Kidney (tissue), 14 donors: ENCODE data around the gene OR6C2. TPM values are rescaled to one million over a fixed set of nuclear protein-coding genes. Genes with fewer than 3 reads are reported as not detected.
"Not testable (repeated sequence)": the region's sequence is repeated elsewhere in the genome, so short reads cannot be mapped to it uniquely, and the experiment has no call there.

Source experiments
- DNase-seq, 5 donors: peaks; one replicate each; pipeline ENCODE4 v3.0.0-alpha.2; 2013 to 2020
- FAIRE-seq: peaks from 2 replicates; lab custom pipeline; 2012; peaks lifted over from hg19 to GRCh38; lab: Jason Lieb, UNC
- H3K27ac ChIP-seq, 2 donors: one replicate each; pipeline ENCODE4 v1.7.0; 2013; ENCODE audit warnings: low read depth in 2 of 2, low read length in 2 of 2, inconsistent platforms in 1 of 2
- H3K27me3 ChIP-seq: one replicate; pipeline ENCODE4 v1.7.1; 2013; ENCODE audit warnings: low read length, inconsistent platforms; ENCODE audit not compliant: control insufficient read depth, insufficient read depth
- H3K36me3 ChIP-seq, 3 donors: one replicate each; pipeline versions ENCODE4 v1.7.0 to v1.7.1; 2013; ENCODE audit warnings: low read length in 3 of 3, control low read depth in 1 of 3, inconsistent platforms in 1 of 3; ENCODE audit not compliant: insufficient read depth in 3 of 3, control insufficient read depth in 2 of 3
- H3K4me1 ChIP-seq, 3 donors: one replicate each; pipeline versions ENCODE4 v1.7.0 to v1.7.1; 2013; ENCODE audit warnings: low read length in 3 of 3, inconsistent platforms in 1 of 3, low read depth in 1 of 3; ENCODE audit not compliant: control insufficient read depth in 2 of 3, insufficient read depth in 2 of 3
- H3K4me3 ChIP-seq, 3 donors: one replicate each; pipeline versions ENCODE4 v1.7.0 to v1.8.1; 2013; ENCODE audit warnings: low read length in 3 of 3, control low read depth in 1 of 3, inconsistent platforms in 1 of 3
- H3K9ac ChIP-seq, 3 donors: one replicate each; pipeline versions ENCODE4 v1.7.0 to v1.7.1; 2013; ENCODE audit warnings: low read length in 3 of 3, control low read depth in 1 of 3, inconsistent platforms in 1 of 3
- H3K9me3 ChIP-seq, 3 donors: one replicate each; pipeline versions ENCODE4 v1.7.0 to v1.7.1; 2013; ENCODE audit warnings: low read length in 3 of 3, control low read depth in 1 of 3, inconsistent platforms in 1 of 3; ENCODE audit not compliant: control insufficient read depth in 2 of 3, insufficient read depth in 1 of 3
- CTCF ChIP-seq: IDR thresholded peaks from 3 replicates; pipeline ENCODE4 v1.5.1; 2012; ENCODE audit warnings: mild to moderate bottlenecking, moderate library complexity, borderline replicate concordance; ENCODE audit not compliant: insufficient read depth; ENCODE audit errors: extremely low read depth
- intact Hi-C: fragments of 100-400 bp; cut with DNase I; formaldehyde crosslinking; loops from one replicate; pipeline ENCODE4 v1.11.1; 2022
- polyA plus RNA-seq: library from polyadenylated mRNA; stranded (reverse); fragments of 350-450 nt; fragmentation: Illumina TruSeq; extraction: RNeasy Lipid Tissue Mini Kit (QIAGEN cat#74804); gene quantifications from one replicate; pipeline ENCODE4 v1.2.3, GENCODE V29; 2014; ENCODE audit warnings: low read depth, low replicate concordance; ENCODE audit not compliant: insufficient read depth
- total RNA-seq: library from RNA; stranded (reverse); fragmentation: NEBNext Ultra II Directional; extraction: Animal tissue kit (Norgen Biotek cat#: 25700); gene quantifications from one replicate; pipeline ENCODE4 v1.2.1, GENCODE V29; 2021
- donor health status: control.
- donor health status: control.
- donor health status: control.
- donor health status: control.
- donor health status: control.
- donor health status: DM: yes; HTN: yes; CAD: no.
- donor health status: Normal renal cell carcinoma (clear cell type).

The OR6C2 gene
- total and polyA plus RNA-seq, 2 donors from 2014 or later: not detected

- Histone ChIP-seq H3K9ac (no peak within 1 kb of the TSS), H3K4me1 (no peaks in the 10 kb centered on the region), H3K9me3 (no peaks in the 10 kb centered on the region), H3K36me3 (no peaks in the 10 kb centered on the region), H3K4me3 (no peak within 1 kb of the TSS), H3K27me3 (no peaks in the 10 kb centered on the region), H3K27ac (no peak within 1 kb of the TSS)
- DNase-seq (no peak), FAIRE-seq (no peak)
- TF ChIP-seq CTCF: no peak
- intact Hi-C loops: no loop called here
These were observed 26.4 kb downstream of the OR6C2 start, which contains the start of gene OR6C70 for GRCh38 chr12:55470088-55470829. Gene OR6C70, minus strand, starts transcription at chr12:55470138. Its CDS starts 0 bp downstream, at chr12:55470138.

- intact Hi-C loops: no loop called here
- FAIRE-seq (peak; percentile 56), DNase-seq (no peak)
- no peaks in the 10 kb centered on the region for H3K36me3 ChIP-seq
- no peak overlapping the region for H3K27ac ChIP-seq
- H3K4me3 ChIP-seq: no peak overlapping the region
- no peaks in the 10 kb centered on the region for H3K9me3 ChIP-seq
- H3K9ac ChIP-seq: no peak overlapping the region
- H3K4me1 ChIP-seq: no peaks in the 10 kb centered on the region
- TF ChIP-seq CTCF: no peak
- no peaks in the 10 kb centered on the region for H3K27me3 ChIP-seq
These were observed 28.4 kb downstream of the OR6C2 start for GRCh38 chr12:55472264-55472663.

GRCh38 chr12:55479136-55479535 lies 35.3 kb downstream of the OR6C2 start:
- DNase-seq: peak in 1 of 5 donors; percentile 56
- H3K9ac ChIP-seq, H3K27me3 ChIP-seq, intact Hi-C loops, H3K9me3 ChIP-seq, H3K36me3 ChIP-seq, H3K4me3 ChIP-seq, H3K4me1 ChIP-seq, FAIRE-seq, H3K27ac ChIP-seq: not testable (repeated sequence)

GRCh38 chr12:55484284-55484683 lies 40.4 kb downstream of the OR6C2 start:
- FAIRE-seq, H3K27ac ChIP-seq, H3K9ac ChIP-seq, H3K27me3 ChIP-seq, H3K36me3 ChIP-seq, H3K4me3 ChIP-seq, H3K9me3 ChIP-seq, H3K4me1 ChIP-seq, intact Hi-C loops: not testable (repeated sequence)
- DNase-seq: peak in 1 of 5 donors; percentile 27
